Osteocyte (in vitro differentiated cells): ENCODE measurements around the gene BOLA3. TPM values are rescaled to one million over a fixed set of nuclear protein-coding genes. Genes with fewer than 3 reads are reported as not detected.

ENCODE experiments used
- DNase-seq: peaks from one replicate; pipeline ENCODE4 v3.0.0; 2021; ENCODE audit warnings: mixed read lengths; ENCODE audit not compliant: unreplicated experiment; ENCODE audit errors: extremely low spot score
- H3K27ac Mint-ChIP-seq: one replicate; pipeline ENCODE4 v1.8.0; 2021; ENCODE audit warnings: mild to moderate bottlenecking, mixed read lengths; ENCODE audit not compliant: unreplicated experiment
- H3K27me3 Mint-ChIP-seq: one replicate; pipeline ENCODE4 v1.8.0; 2021; ENCODE audit warnings: mixed read lengths; ENCODE audit not compliant: unreplicated experiment
- H3K36me3 Mint-ChIP-seq: one replicate; pipeline ENCODE4 v1.8.0; 2021; ENCODE audit warnings: mixed read lengths; ENCODE audit not compliant: unreplicated experiment
- H3K4me1 Mint-ChIP-seq: one replicate; pipeline ENCODE4 v1.8.0; 2021; ENCODE audit warnings: mixed read lengths; ENCODE audit not compliant: unreplicated experiment
- H3K4me3 Mint-ChIP-seq: one replicate; pipeline ENCODE4 v1.8.0; 2021; ENCODE audit warnings: mild to moderate bottlenecking, moderate library complexity, mixed read lengths; ENCODE audit not compliant: unreplicated experiment
- H3K9me3 Mint-ChIP-seq: one replicate; pipeline ENCODE4 v1.8.0; 2021; ENCODE audit warnings: mixed read lengths; ENCODE audit not compliant: unreplicated experiment
- CTCF ChIP-seq: fragments of 200-600 bp; sonication (generic); IDR thresholded peaks from 2 replicates; pipeline ENCODE4 v1.5.0; 2021; ENCODE audit warnings: antibody characterized with exemption, mild to moderate bottlenecking, moderate library complexity
- total RNA-seq: library from RNA; stranded (reverse); gene quantifications from 2 replicates; pipeline ENCODE4 v1.2.1, GENCODE V29; 2021

Gene BOLA3
- total RNA-seq, 1 donor from 2014 or later = 23.1 TPM

- Mint-ChIP-seq H3K36me3 (peaks cover 5% of the 10 kb centered on the region), H3K27me3 (no peaks in the 10 kb centered on the region), H3K27ac (no peak overlapping the region), H3K4me3 (no peak overlapping the region), H3K4me1 (no peaks in the 10 kb centered on the region), H3K9me3 (no peaks in the 10 kb centered on the region)
- TF ChIP-seq CTCF = no peak
- peak; percentile 19 for DNase-seq
Observed at GRCh38 chr2:74149247-74149525, 1.5 kb upstream of the BOLA3 start.

- no peak for TF ChIP-seq CTCF
- Mint-ChIP-seq H3K4me1 (no peaks in the 10 kb centered on the region), H3K9me3 (no peaks in the 10 kb centered on the region), H3K27me3 (no peaks in the 10 kb centered on the region), H3K27ac (no peak overlapping the region), H3K36me3 (peaks cover 5% of the 10 kb centered on the region), H3K4me3 (no peak overlapping the region)
- DNase-seq = peak; percentile 42
Observed at GRCh38 chr2:74148457-74149246, 940 bp upstream of the BOLA3 start.

GRCh38 chr2:74146929-74147726 lies 584 bp downstream of the BOLA3 start:
- H3K27ac Mint-ChIP-seq = no peak overlapping the region
- H3K27me3 Mint-ChIP-seq = no peaks in the 10 kb centered on the region
- no peaks in the 10 kb centered on the region for H3K4me1 Mint-ChIP-seq
- no peak for DNase-seq
- peaks cover 5% of the 10 kb centered on the region for H3K36me3 Mint-ChIP-seq
- no peaks in the 10 kb centered on the region for H3K9me3 Mint-ChIP-seq
- TF ChIP-seq CTCF = no peak
- no peak overlapping the region for H3K4me3 Mint-ChIP-seq

GRCh38 chr2:74142340-74142739 lies 5.4 kb downstream of the BOLA3 start:
- Mint-ChIP-seq H3K27ac (no peak overlapping the region), H3K4me3 (no peak overlapping the region), H3K27me3 (no peaks in the 10 kb centered on the region), H3K9me3 (no peaks in the 10 kb centered on the region), H3K4me1 (no peaks in the 10 kb centered on the region), H3K36me3 (peaks cover 8% of the 10 kb centered on the region)
- peak; percentile 23 for DNase-seq
- TF ChIP-seq CTCF = peak; percentile 23

- no peaks in the 10 kb centered on the region for H3K4me1 Mint-ChIP-seq
Observed at GRCh38 chr2:74138600-74139323, 8.9 kb downstream of the BOLA3 start.

More at GRCh38 chr2:74138600-74139323, 8.9 kb downstream of the BOLA3 start:
- no peak for TF ChIP-seq CTCF
- Mint-ChIP-seq H3K36me3 (peaks cover 19% of the 10 kb centered on the region), H3K27me3 (no peaks in the 10 kb centered on the region), H3K9me3 (no peaks in the 10 kb centered on the region), H3K27ac (no peak overlapping the region), H3K4me3 (no peak overlapping the region)
- peak; percentile 84 for DNase-seq
